RCC 7860 (cell line): Measurements from ENCODE around the gene FXYD2.

ENCODE experiments used
- DNase-seq: peaks from one replicate; pipeline ENCODE4 v3.0.0-alpha.2; 2015; ENCODE audit warnings: low spot score
- FAIRE-seq: peaks from 2 replicates; lab custom pipeline; 2012; peaks lifted over from hg19 to GRCh38; lab: Jason Lieb, UNC

The FXYD2 gene

DNA sequence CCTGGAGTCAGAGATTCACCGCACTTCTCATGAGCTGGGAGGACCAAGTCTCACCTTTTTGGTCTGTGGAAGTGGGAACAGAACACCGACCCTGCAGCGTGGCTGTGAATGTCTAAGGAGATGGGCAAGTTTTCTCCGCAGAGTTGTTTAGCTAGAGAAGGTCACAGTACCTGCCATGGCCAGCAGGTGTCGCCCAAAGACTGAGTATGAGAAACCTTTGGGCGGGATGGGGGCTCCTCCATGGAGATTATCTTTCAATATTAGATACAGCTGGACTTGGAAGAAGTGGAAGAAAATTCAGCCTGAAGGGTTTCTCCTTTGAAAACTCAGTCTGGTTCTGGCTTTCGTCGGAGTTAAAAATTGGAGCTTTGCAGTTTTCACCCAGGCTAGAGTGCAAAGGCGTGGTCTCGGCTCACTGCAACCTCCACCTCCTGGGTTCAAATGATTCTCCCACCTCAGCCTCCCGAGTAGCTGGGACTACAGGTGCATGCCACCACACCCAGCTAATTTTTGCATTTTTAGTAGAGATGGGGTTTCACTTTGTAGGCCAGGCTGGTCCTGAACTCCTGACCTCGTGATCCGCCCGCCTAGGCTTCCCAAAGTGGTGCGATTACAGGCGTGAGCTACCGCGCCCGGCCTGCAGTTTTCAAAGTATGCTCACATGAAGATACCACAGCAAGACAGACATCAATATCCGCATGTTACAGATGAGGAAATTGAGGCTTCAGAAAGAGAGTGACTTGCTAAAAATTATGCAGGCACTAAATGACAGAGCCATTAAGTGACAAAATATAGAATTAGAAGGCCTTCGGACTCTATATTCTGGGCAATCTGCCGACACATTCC is 16.8 kb downstream of the FXYD2 start:
- DNase-seq: peak; percentile 38

DNA sequence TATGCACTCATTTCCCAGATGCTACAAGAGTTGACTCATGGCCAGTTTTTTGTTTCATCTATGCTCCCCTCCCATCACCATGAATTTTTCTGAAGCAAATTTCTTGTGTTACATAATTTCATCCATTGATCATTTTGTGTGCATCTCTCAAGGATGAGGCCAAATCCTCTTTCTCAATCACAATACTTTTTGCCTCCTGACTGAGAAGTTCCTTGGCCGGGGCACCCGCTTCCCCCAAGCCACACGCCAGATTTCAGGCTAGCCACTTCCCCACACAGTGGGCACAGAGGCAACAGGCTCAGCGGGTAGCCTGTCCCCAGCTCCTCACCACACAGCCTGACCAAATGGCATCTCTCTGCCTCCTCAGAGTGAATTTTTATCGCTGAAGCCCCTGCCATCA is 17.7 kb downstream of the FXYD2 start:
- DNase-seq (no peak), FAIRE-seq (no peak)

More for the DNA sequence above, 16.8 kb downstream of the FXYD2 start:
- no peak for FAIRE-seq

GRCh38 chr11:117805045-117805444 is 19.5 kb downstream of the FXYD2 start:
- FAIRE-seq: no peak

DNA sequence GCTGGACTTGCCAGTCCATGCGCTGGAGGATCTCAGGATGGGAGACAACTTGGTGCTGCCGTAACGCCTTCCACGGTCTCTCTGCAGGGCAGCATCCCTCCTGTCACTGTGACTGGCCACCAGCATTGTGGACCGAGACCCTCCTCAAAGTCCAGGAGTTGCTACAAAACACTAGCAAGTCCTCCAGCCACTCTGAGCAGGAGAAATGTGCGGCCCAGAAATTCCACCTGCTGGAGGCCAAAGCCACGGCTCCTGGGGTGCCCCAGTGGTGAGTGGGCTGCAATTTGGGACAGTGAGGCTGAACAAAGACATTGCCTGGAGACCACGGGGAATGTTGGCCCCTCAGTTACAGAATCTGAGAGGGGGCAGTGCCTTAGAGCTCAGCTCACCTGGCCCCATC is 20.6 kb downstream of the FXYD2 start:
- FAIRE-seq: no peak
- DNase-seq: no peak

More at GRCh38 chr11:117805045-117805444, 19.5 kb downstream of the FXYD2 start:
- no peak for DNase-seq

DNA sequence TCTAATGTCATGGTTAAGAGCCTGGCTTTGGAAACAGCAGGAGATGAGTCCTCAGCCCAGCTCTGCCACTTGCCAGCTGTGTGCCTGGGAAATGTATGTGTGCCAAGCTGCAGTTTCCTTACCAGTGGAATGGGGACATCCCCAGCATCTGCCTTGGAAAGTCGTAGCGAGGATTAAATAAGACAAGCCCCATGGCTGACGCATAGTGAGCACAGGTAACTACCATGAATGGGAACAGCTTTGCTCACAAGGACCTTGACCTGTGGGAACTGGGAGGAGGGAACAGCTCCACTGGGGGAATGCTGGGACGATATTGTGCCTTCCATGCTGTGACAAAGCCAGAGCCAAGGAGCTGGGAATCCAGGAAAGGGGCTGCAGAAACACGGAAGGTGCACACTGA is 24.9 kb downstream of the FXYD2 start:
- FAIRE-seq (no peak), DNase-seq (no peak)

- no peak for FAIRE-seq
- DNase-seq: no peak
These were observed 27.5 kb downstream of the FXYD2 start, which contains the start of gene DSCAML1 for GRCh38 chr11:117796872-117797529. DSCAML1 (minus strand) TSS chr11:117797216; CDS start chr11:117797079, 137 bp downstream.

DNA sequence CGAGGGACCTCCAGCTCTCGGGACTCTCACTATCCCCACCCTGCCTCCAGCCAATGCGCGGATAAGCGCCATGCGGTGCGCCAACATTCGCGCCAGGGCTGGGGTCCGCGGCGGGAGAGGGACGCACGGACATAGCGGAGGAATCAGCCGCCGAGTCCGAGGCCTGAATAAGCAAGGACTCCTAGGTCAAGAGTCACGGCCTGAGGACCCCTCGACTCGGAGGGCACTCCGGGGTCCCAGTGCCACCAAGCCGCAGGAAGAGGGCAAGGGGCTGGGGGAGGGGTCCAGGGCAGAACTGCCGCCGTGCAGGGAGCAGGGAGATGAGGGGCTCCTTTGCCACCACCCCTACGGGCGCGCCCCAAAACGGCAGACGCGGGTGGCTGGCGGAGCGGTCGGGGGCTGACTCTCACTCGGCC is 28.1 kb downstream of the FXYD2 start:
- FAIRE-seq: no peak
- DNase-seq: no peak

DNA sequence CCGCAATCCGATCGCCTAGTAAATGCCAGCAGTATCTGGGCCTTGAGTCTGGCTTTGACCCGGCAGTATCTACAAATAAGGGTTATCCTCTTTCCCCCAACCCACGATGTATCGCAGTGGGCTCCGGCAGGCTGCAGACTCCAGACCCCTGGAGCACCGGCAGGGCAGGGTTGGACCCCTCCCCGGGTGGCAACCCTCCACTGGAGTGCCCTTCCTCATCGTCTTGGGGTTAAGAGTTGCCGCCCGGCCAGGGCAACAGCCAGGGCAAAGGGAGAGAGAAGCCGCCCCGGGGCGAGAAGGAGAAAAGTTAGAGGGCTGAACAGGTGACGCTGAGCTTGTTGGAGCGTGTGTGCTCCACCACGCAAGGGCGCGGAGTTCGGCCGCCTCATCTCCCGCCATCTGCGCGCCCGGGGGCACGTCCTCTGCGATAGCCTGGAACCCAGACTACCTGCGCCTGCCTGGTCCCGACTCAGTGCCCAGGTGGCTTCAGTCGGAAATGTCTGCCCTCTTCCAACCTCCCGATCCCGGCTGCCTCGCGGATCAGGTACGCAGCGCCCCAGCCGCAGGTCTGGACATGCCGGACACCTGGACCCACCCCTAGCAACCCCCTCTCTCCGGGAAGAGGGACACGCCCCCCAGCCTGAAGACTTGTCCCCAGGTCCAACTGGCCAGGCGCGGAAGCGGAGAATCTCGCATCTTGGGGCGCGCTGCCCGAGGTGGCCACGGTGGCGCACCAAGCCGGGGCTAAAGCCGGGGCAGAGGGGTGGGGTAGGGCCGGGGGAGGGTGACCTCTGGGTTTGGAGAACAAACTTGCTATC is 28.7 kb downstream of the FXYD2 start:
- no peak for FAIRE-seq
- DNase-seq: no peak

DNA sequence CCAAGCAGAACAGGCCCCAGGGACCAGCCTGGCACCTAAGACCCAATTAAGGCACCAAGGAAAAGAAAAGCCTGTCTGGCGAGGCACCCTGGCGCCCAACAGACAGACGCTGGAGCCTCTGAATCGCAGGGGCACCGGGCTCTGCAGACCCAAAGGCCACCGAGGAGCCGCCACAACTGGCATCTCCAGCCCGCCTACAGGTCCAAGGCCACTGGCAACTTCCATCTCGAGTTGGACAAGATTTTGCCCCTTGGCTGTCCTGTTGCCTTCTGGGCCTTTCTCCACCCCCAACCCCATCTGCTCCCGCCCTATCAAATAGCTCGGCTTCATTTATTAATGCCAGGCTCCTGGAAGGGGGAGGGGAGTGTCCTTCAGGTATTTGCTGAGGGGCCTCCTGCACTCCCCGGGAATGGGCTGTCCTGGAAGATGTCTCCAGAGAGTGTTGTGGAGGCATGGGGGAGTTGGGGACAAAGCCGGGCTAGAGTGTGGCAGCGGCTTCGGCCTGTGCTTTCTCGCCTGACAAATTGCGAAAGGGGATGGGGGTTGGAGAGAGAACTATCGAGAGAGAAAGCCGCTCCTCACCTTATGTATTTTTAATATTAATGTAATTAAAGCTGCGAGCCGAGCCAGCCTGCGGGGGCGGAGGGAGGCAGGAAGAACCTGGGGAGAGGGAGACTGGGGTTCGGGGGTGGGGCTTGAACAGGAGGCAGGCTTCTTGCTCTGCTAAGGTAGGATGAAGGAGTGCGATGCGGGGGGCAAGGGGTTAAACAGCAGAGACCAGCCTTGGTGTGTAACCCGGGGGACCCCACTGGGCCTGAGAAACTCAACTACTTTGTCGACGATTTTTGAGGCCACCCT is 29.5 kb downstream of the FXYD2 start:
- DNase-seq (no peak), FAIRE-seq (no peak)

DNA sequence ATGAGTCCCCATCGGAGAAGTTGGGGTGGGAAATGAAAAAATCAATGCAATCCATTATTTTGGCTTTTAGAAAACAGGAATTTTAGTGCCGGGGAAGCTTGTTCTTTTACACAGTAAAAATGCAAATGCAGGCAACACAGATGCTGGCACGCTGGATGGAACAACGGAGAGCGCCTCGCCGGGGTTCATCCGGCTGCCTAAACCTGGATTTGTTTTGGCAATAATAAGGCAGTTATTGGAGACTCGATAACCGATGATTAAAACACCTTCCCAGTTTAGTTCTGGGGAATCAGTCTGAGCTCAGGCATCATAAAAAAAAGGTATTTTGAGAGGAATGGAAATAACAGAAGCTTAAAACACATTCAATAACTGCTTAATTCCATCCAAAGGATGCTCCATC is 30.4 kb downstream of the FXYD2 start:
- FAIRE-seq (no peak), DNase-seq (no peak)

DNA sequence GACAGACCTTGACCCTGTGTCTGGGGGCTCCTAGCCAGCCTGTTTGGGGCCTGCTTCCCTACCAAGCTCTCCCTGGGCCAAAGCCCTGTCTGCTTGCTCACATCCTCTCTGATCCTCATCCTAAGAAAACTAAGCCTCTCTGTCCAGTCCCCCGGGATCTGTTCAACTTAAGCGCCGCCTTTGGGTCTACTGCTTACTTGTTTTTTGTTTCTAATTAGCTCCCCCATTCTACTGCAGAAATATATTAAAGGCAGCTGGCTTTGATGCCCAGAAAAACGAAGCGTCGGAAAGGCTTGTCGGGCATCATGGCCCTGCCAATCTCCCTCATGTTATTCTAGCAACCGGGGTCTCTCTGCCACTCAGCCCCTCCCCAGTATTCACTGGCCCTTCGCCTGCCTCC is 31.0 kb downstream of the FXYD2 start:
- DNase-seq (no peak), FAIRE-seq (no peak)

GRCh38 chr11:117792992-117793391 is 31.6 kb downstream of the FXYD2 start:
- FAIRE-seq (no peak), DNase-seq (no peak)

DNA sequence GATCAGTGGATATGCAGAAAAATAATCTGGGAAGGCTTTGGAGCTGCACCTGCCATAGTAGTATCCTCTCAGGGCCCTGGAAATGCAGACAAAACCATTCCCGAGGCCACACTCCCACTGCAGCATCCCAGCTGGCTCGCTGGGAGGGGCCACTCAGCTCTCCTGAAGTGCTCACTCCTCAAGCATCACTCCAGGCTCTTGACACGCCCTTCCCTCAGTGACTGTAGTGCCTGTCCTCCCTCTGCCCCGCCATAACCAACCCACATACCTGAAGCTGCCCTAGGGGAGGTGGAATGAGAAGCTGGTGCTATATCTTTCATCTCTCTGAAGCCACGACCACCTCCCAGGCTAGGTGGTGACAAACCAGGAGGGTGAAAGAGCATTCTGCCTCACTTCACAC is 32.3 kb downstream of the FXYD2 start:
- no peak for DNase-seq
- FAIRE-seq: no peak

- FAIRE-seq (no peak), DNase-seq (no peak)
These were observed 34.3 kb downstream of the FXYD2 start for GRCh38 chr11:117790279-117790678.

GRCh38 chr11:117789241-117789640 is 35.3 kb downstream of the FXYD2 start:
- FAIRE-seq (no peak), DNase-seq (no peak)

DNA sequence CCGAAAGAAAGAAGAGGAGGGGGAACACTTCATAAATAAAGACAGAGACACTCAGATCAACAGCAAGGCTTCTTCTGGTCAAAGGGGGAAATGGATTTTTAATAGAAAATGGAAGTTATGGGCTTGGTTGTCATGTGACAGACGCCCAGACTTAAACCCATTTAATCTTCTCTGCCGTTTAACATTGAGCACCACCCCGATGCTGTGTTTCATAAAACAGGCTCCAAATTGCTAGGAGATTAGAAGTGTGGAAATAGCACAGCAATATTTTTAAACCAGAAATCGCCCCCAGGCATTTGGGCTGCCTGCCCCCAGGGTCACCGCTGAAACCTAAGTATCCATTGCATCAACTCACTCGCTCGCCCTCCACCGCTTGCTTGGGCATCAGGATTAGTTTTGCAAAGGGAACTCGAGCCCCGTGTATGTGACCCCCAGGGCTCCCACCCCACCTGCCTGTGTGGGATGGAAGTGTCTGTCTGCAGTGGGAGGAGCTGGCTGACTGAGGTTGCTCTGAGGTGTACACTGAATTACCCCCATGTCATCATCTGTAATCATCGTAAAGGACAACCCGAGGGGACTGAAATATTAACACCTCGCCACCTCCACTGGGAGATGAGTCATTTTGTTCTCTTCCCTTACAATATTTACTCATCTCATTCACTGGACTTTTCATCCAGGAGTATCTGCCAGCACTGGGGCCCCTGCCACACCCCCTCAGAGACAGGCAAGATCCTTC is 38.2 kb downstream of the FXYD2 start:
- FAIRE-seq (no peak), DNase-seq (no peak)

DNA sequence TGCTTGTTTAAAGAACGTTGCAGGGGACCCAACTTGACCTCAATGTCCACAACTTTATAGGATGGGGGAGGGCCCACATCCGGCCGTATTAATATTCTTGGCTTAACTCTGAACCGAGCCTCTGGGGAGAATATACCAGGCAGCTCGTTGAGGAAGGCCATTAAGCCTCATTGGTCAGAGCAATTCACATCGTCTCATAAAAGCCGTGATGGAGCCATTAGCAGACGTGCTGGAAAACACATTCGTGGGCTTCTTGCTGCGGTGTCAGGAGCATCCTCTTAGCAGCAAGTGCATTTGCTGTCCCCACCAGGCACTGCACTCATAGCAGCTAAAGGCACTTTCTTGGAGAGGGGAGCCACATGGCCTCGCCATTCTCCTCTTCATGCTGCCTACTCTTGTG is 42.4 kb downstream of the FXYD2 start:
- no peak for DNase-seq

GRCh38 chr11:117781627-117782026 is 42.9 kb downstream of the FXYD2 start:
- no peak for DNase-seq
- no peak for FAIRE-seq

More for the DNA sequence above, 42.4 kb downstream of the FXYD2 start:
- FAIRE-seq: no peak

DNA sequence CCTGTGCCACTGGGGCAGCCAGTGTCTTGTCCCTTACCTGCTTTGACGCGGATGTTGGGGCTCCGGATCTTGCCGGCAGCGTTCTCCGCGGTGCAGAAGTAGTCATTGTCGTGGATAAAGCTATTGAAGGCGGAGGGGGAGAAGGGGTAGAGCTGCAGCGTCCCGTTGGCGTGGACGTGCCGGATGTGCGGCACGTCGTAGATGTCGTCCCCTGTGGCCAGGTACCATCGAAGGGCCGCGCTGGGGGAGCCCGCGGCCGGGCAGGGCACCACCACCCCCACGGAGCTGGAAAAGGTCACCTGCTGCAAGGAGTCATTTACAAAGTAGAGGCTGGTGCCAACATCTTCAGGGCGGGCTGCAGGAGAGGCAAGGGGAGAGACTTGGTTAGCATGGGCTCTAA is 44.1 kb downstream of the FXYD2 start:
- DNase-seq: no peak
- FAIRE-seq: no peak

DNA sequence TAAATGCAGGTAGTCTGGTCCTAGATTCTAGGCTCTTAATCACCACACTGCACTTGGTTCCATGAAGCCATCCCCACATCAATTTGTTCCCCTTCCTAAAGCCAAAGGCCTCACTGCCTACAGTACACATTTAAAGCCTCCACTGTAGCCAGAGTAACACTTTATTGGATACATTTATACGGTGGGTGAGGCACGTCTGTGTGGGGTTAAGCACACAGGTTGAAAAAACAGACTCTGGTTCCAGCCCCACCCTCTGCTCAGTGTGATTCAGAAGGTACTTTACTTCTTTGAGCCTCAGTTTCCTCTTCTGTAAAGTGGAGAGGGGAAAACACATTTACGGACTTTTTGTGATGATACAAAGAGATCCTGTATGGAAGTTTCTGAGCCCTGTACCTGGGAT is 50.0 kb downstream of the FXYD2 start:
- FAIRE-seq (no peak), DNase-seq (no peak)
